Thyroid gland (tissue), 4 donors: ENCODE measurements around the gene HJV.

Source experiments
- CTCF ChIP-seq, 6 experiments: fragments of 200-600 bp in 3 of 6; fragments of 450-650 bp in 3 of 6; sonication (generic) in 3 of 6; IDR thresholded peaks; one replicate each; pipeline ENCODE4 v1.5.1; 2016 to 2019; ENCODE audit warnings: antibody characterized with exemption in 6 of 6, mild to moderate bottlenecking in 2 of 6, inconsistent platforms in 1 of 6, moderate library complexity in 1 of 6
- POLR2A ChIP-seq, 2 donors: fragments of 450-650 bp; IDR thresholded peaks; one replicate each; pipeline ENCODE4 v1.6.1; 2017; ENCODE audit warnings: antibody characterized with exemption in 2 of 2, mild to moderate bottlenecking in 2 of 2, moderate library complexity in 1 of 2

GRCh38 chr1:146019231-146020057, 2.1 kb downstream of the HJV start:
- TF ChIP-seq CTCF (IDR thresholded peaks at IDR 0.05) (no peak), POLR2A (IDR thresholded peaks at IDR 0.05) (no peak)
